HG03457 (cell line): Measurements from ENCODE around the gene SLC22A23.

Source experiments
- ATAC-seq: cut with Tn5 transposase; IDR thresholded peaks from one replicate; pipeline ENCODE4 v1.9.1; 2021; ENCODE audit warnings: moderate number of reproducible peaks; ENCODE audit not compliant: unreplicated experiment

Gene SLC22A23

DNA sequence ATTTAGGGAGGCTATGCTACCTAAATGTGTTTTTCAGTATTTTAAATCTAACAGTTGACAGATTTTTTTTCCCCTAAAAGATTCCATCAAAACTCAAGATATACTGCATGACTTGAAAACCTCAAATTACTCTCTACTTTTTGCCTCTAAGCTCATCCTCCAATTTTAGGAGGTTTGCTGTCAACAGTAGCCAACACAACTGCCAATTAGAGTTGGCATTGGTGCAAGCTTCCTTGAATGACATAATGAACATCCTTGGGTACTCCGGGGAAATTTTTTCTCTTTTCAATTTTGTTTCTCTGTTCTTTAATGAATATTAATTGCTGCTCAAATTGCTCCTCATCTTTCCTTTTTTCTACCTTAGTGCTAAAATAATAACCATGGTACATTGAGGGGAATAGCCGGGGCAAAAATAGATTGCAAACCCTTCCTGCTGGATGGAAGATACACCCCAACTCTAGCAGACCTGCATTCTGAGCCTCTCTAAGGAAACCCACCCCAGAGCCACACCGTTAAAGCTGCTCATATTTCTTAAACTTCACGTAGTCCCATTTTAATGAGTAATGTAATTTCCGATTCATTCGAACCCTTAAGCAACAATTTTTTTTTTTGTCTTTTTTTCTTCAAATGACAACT is 34.3 kb downstream of the SLC22A23 start:
- ATAC-seq, result no peak

- no peak for ATAC-seq
These were observed 34.9 kb downstream of the SLC22A23 start for GRCh38 chr6:3421791-3422434.

DNA sequence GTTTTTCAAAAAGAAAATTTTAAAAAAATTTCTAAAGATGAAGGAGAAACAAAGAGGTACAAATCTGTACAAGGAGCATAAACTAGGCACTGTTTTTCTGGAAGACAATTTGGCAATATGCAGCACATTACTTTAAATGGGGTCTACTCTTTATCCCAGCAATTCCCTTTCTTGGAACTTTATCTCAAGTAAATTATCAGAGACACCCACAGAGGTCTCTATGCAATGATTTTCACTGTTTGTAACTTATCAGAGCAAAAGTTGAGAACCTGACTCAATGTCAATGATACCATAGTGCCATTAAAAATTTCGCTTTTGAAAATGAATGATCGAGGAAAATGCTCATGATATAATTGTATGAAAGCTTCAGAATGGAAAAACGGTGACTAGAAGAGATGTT is 35.7 kb downstream of the SLC22A23 start:
- ATAC-seq, result no peak

DNA sequence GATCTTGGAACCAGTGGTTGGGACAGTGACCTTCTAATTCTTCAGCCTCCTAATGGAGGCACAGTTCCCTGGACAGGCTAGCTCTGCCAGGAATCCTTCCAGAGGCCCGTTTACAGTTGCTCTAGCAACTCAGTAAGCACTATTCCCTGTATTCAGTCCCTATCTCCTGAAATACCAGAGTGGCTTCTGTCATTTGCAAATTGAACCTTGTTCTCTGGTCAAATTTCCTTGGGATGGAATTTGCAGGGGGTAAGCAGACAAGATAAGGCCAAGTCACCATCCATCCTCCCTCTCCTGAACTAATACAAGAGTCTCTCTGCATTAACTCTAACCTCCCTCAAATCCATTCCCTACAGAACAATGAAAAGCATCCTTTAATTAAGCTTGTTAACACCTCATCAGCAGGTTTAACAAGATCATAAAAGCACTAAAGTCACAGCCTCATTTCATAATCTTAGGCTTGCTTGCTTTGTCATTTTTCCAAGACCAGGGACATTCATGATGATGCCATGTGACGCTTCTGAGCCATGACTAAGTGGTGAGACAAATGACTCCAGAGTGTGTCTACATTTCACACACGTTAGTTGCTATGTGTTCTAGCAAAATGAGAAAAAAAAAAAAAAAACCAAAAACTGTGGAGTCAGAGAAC is 37.1 kb downstream of the SLC22A23 start:
- no peak for ATAC-seq

DNA sequence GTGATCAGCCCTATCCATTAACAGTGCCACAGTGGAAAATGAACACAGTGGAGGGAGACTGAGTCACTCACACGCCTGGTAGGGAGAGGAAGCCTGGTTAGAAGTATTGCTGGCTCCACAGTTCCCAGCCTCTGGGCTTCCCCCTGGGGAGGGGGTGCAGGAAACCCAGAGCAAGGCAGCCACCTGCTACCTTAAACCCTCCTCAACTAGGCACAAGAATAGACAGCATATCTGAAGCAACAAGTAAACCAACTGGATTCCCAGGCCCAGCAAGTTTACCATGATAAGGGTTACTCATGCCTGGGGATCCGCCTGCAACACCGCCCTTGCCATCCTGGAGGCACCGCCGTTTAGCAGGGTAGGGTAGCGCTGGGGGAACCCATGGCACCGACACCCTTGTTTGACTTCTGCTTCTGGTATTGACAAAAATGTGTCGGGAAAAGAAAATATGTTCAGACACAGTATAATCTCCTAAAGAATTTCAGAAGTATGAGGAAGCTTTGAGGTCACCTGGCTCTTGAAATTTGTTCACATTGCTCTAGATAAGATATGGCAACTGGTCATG is 38.3 kb downstream of the SLC22A23 start:
- ATAC-seq, result no peak

GRCh38 chr6:3417473-3417872 is 39.4 kb downstream of the SLC22A23 start:
- ATAC-seq, result no peak

GRCh38 chr6:3415490-3415889 is 41.4 kb downstream of the SLC22A23 start:
- no peak for ATAC-seq

- no peak for ATAC-seq
These were observed 41.8 kb downstream of the SLC22A23 start for GRCh38 chr6:3415082-3415453.

DNA sequence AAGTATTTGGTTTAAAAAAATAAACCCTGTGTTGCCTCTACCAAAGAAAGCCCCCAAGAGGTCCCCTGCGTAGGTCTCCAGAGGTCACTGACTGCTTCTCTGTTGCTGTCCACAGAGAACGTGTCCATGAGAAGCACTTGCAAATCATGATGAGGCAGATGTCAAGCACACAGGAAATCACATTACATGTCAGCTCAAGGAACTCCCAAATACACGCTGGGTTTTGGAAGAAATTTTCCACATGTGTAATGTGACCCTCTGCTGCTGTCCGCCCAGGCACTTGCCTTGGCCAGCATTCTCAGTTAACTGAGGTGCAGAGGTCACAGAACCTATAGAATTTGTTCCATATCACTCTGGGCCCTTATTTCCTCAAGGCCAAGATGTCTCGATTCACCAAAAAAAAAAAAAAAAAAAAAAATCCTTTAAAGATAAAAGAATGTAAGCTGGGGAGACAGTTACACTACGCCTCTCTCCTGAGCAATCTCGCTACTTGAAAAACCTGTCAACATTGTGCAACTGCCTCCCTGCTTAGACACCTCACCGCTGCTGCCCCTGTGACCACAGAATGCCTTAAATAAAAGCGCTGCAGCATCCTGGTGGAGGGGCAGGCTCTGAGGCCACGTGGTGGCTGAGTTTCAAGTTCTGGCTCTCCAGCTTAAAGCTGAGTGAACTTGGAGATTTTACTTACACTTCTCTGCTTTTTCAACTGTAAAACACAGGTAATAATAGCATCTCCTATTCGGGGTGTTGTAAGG is 42.3 kb downstream of the SLC22A23 start:
- ATAC-seq, result no peak

- no peak for ATAC-seq
These were observed 43.3 kb downstream of the SLC22A23 start for GRCh38 chr6:3413592-3413991.

- ATAC-seq, result no peak
These were observed 43.9 kb downstream of the SLC22A23 start for GRCh38 chr6:3412779-3413500.

- ATAC-seq, result no peak
These were observed 44.7 kb downstream of the SLC22A23 start for GRCh38 chr6:3411967-3412778.

DNA sequence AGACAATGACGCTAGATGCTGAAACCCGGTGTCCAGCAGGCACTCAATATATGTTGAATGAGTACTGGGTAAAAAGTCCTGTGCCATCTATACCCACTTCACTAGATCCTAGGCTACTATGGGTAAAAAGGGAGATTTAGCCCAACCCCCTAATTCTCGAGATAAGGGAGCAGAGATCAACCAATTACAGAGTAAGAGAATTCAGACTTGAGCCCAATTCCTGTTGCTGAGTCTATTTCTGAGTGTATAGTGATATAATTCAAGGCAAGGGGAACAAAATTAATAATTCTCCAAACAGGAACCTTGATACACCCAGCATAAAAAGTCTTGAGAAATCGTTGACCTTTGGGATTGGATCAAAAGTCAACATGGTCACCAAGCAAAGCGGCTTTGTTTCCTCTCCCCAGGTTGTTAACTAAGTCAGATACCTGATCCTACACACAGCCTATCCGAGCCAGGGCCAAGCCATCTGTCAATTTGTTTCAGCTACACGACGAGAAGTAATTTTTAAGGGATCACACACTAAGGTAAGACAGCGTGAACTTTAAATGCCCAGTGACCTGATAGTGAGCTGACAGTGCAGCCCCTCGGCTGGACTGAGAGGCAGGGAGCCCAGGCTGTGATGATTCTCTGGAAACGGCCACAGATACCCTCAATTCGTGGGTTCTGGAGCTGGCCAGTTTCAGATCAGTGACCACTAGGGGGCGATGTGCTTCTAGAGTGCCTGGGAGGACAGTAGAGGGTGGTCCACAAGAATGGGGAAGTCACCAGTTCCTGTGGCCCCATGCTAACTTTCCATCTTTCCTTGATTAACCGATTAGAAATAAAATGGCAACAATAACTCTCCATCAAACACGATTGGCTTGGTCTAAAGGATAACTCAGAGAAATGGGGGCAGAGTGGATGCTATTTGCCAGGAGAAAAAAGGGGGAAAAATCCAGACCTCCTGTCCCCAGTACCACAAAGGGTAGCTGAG is 46.2 kb downstream of the SLC22A23 start:
- no peak for ATAC-seq

GRCh38 chr6:3409699-3410384 is 47.0 kb downstream of the SLC22A23 start:
- ATAC-seq, result no peak

DNA sequence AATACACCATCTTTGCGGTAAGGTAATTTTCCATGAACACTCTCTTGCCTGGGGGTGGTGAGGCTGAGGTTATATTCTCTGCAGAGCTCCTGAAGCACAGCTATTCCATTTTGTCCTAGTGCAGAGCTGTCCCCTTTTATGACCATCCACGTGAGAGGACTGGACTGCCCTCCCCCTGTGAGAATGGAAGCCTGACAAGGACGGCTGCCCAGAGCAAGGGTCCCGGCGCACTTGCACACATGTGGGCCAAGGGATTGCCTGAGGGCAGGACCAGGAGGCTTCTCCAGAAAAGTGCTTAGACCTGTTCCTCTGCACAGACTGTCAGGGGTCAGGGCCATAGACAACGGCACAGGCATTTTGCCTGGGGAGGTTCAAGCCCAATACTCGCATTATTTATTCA is 48.2 kb downstream of the SLC22A23 start:
- ATAC-seq, result no peak

DNA sequence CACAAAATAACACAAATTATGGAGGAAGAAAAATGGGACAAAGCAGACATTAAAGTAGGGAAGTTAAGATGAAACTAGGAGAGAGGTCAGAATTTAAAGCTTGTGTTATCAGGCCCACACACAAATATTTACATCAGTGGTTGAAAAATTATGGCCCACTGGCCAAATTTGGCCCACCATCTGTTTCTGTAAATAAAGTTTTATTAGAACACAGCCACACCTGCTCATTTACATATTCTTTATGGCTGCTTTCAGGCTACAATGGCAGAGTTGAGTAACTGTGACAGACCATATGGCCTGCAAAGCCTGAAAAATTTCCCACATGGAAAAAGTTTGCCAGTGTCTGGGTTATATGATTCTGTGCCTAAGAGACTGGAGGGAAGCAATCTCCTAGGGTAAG is 49.0 kb downstream of the SLC22A23 start:
- no peak for ATAC-seq

DNA sequence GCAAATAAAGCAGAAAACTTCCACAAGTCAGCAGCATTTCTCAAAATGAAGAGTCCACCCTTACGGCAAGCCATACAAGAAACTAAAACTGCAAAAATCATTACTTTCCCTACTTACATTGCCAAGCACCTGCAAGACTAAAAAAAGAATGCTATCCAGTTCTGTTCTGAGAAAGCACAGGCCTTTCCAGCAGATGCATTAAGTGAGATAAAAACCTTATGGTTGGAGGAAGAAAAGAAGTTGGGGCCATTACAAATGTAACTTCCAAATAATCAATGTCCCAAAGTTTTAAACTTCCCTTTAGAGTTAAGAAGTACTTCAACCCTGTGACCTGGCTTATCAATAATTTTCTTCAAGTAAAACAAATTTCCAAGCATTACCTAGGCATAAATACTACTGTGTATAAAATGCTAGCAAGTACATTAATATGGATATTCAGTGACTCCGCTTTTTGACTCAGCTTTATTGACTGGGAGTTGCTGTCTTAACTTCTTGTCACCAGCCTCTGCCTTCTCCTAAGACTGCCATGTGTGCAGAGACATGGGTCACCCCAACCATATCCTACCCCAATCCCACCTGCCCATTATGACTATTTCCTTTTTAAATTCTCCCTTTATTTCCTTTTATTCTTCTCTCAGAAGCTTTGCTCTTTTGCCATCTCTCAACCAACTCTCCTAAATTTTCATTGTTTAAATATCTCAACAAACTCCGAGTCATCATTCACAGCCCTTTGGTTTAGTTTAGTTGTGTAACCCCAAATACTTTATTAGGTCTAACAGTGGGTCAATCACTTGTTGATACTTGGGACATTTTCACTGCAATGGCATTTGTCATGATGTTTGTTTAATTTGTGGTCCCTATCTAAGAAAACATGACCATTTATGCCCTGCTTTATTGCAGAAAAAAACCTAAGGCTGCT is 49.7 kb downstream of the SLC22A23 start:
- ATAC-seq, result no peak
